Gastroesophageal sphincter (tissue), 4 donors: Measurements from ENCODE around the gene TMEM138. TPM values are rescaled to one million over a fixed set of nuclear protein-coding genes. Genes with fewer than 3 reads are reported as not detected.

Experiments used
- ATAC-seq: fragments of 150-250 bp; one replicate; pipeline ENCODE4 v1.9.1; 2016; ENCODE audit warnings: mild to moderate bottlenecking, moderate library complexity
- H3K27ac ChIP-seq, 4 donors: fragments of 200-600 bp; sonication (generic) in 3 of 4; 1 replicate in 3 of 4; 2 replicates in 1 of 4; pipeline ENCODE4 v1.5.1; 2016 to 2019
- H3K27me3 ChIP-seq: fragments of 200-600 bp; sonication (generic); one replicate; pipeline ENCODE4 v1.5.1; 2019
- H3K36me3 ChIP-seq, 2 donors: fragments of 200-600 bp; sonication (generic); one replicate each; pipeline ENCODE4 v1.5.1; 2019; ENCODE audit warnings: control low read depth in 1 of 2
- H3K4me1 ChIP-seq, 3 donors: fragments of 200-600 bp; sonication (generic); 1 replicate in 2 of 3; 2 replicates in 1 of 3; pipeline ENCODE4 v1.5.1; 2016 to 2019; ENCODE audit warnings: control low read depth in 2 of 3
- H3K4me3 ChIP-seq, 2 donors: fragments of 200-600 bp; sonication (generic); one replicate each; pipeline ENCODE4 v1.5.1; 2019; ENCODE audit warnings: mild to moderate bottlenecking in 1 of 2, moderate library complexity in 1 of 2
- H3K9me3 ChIP-seq, 3 donors: fragments of 200-600 bp; sonication (generic); one replicate each; pipeline ENCODE4 v1.5.1; 2017 to 2019; ENCODE audit warnings: control low read depth in 2 of 3
- CTCF ChIP-seq, 4 experiments: fragments of 200-600 bp in 2 of 4; fragments of 450-650 bp in 2 of 4; sonication (generic) in 1 of 4; IDR thresholded peaks; one replicate each; pipeline ENCODE4 v1.5.1; 2017 to 2019; ENCODE audit warnings: antibody characterized with exemption in 4 of 4, mild to moderate bottlenecking in 2 of 4, moderate library complexity in 2 of 4
- EP300 ChIP-seq: sonication (generic); formaldehyde crosslinking; IDR thresholded peaks from one replicate; pipeline ENCODE4 v1.6.1; 2017; ENCODE audit warnings: antibody characterized with exemption, mild to moderate bottlenecking
- POLR2A ChIP-seq, 2 donors: fragments of 450-650 bp; IDR thresholded peaks; one replicate each; pipeline ENCODE4 v1.6.1; 2017; ENCODE audit warnings: antibody characterized with exemption in 2 of 2, mild to moderate bottlenecking in 2 of 2, moderate library complexity in 1 of 2
- POLR2AphosphoS5 ChIP-seq: sonication (generic); formaldehyde crosslinking; IDR thresholded peaks from one replicate; pipeline ENCODE4 v1.6.1; 2017; ENCODE audit warnings: antibody characterized with exemption
- WGBS, 2 donors: methylation state at CpG; one replicate each; pipeline ENCODE4 v1.1.5; 2018; ENCODE audit warnings: low coverage in 1 of 2; 5-methylcytosine and 5-hydroxymethylcytosine counted together
- total RNA-seq, 4 donors: library from RNA; depleted of rRNA; stranded (reverse); fragments of >200 nt; gene quantifications; one replicate each; pipeline ENCODE4 v1.1.0, GENCODE V29; 2016

Gene TMEM138
- total RNA-seq, result 10 to 100 TPM; 18.3 to 37.0 (median 21.7) TPM

DNA sequence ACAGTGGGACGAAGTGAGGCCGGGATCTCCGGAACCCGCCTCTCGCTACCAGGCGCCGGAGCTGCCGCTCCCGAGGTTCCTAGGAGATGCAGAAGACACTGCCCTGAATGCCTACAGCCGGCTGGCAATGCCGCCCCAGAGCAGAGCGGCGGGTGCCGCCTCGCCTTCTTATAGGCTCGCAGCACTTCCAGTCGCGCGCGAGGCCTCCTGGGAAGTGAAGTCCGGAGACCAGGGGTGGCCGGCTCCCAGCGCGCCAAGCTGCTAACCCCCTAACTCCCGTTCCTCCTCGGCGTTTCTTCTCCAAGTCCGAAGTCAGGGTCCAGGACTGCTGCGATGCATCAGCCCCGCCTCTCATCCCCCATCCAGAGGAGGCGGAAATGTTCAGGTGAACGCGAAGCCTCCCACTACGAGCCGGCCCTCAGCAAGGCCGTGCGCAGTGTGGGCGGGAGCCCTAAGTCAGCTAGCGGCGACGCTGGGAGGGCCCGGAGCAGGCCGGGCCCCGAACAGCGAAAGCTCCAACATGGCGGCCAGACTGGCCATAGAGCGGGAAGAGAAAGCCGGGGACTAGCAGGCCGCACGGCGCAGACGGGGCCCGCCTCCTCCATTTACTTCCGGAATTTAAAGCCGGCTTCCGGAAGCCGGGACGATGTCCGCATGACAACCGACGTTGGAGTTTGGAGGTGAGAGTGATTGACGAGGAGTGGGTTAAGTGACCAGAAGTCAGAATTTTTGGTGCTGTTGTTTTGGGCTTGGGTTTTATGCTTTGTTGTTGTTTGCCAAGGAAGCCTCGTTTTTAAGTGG lies at the start of gene TMEM138, which contains the start of gene CYB561A3:
Gene TMEM138 (plus strand): TSS at position 634 of the 801 bp plus-strand sequence. CDS start 2,017 bp downstream, outside the sequence.
Gene CYB561A3 (minus strand): TSS at position 142 of the 801 bp plus-strand sequence. CDS start 5,169 bp downstream, outside the sequence.
- H3K4me1 ChIP-seq, result peaks cover 0 to 46% (median 9%) of the 10 kb centered on the region in 3 donors

GRCh38 chr11:61315260-61315659 lies 46.9 kb upstream of the TMEM138 start:
- Histone ChIP-seq H3K27me3 (no peaks in the 10 kb centered on the region), H3K4me1 (no peaks in the 10 kb centered on the region), H3K27ac (no peak overlapping the region), H3K36me3 (peaks cover 0 to 100% of the 10 kb centered on the region in 2 donors), H3K9me3 (no peaks in the 10 kb centered on the region), H3K4me3 (no peak overlapping the region)
- no peak for ATAC-seq
- TF ChIP-seq POLR2AphosphoS5 (no peak), CTCF (IDR thresholded peaks at IDR 0.05) (no peak), EP300 (no peak), POLR2A (IDR thresholded peaks at IDR 0.05) (no peak)
- 55 to 94% methylated on average over 2 of the region's 2 CpGs for WGBS, 2 donors

More for the DNA sequence above, at the start of gene TMEM138, which contains the start of gene CYB561A3:
- WGBS, 2 donors, result 0% methylated on average over 8 of the region's 63 CpGs
- TF ChIP-seq POLR2A (IDR thresholded peaks at IDR 0.05) (peak; percentile 68 to 72), EP300 (no peak), POLR2AphosphoS5 (peak; percentile 85), CTCF (IDR thresholded peaks at IDR 0.05) (peak in 1 of 4 experiments; percentile 11)
- Histone ChIP-seq H3K9me3 (no peaks in the 10 kb centered on the region), H3K36me3 (peaks cover 0 to 36% of the 10 kb centered on the region in 2 donors), H3K27ac (peak within 1 kb of the TSS; percentile 80 to 99 (median 98)), H3K4me3 (peak within 1 kb of the TSS; percentile 55 to 76), H3K27me3 (no peaks in the 10 kb centered on the region)
- peak; percentile 97 for ATAC-seq

GRCh38 chr11:61325649-61326414 lies 36.3 kb upstream of the TMEM138 start:
- H3K9me3 ChIP-seq, result no peaks in the 10 kb centered on the region
- TF ChIP-seq POLR2A (IDR thresholded peaks at IDR 0.05) (no peak), EP300 (no peak), CTCF (IDR thresholded peaks at IDR 0.05) (no peak), POLR2AphosphoS5 (no peak)
- no peak for ATAC-seq
- H3K4me3 ChIP-seq, result no peak overlapping the region
- 78 to 94% methylated on average over 2 of the region's 2 CpGs for WGBS, 2 donors
- H3K36me3 ChIP-seq, result peaks cover 15 to 95% of the 10 kb centered on the region in 2 donors
- H3K4me1 ChIP-seq, result peaks cover 0 to 33% (median 0%) of the 10 kb centered on the region in 3 donors
- H3K27me3 ChIP-seq, result no peaks in the 10 kb centered on the region
- H3K27ac ChIP-seq, result no peak overlapping the region

DNA sequence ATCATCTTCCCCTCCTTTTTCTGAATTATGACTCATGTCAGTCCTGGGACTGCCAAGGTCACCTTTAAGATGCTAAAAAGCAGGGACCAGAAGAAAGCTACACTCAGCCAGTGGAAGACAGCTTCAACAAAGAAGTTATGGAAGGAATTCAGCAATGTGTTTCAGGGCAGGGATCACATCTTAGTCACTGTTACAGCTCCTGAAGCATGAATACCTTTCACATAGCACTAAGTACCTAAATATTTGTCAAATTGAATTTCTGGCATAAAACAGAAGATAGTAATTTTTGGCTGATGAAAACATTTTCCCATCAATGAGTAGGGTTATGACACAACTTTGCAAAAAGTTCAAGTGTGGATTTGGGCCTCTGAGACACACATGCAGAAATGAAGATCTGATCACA lies 34.5 kb upstream of the TMEM138 start:
- H3K4me3 ChIP-seq, result no peak overlapping the region
- ATAC-seq, result no peak
- TF ChIP-seq POLR2AphosphoS5 (no peak), EP300 (no peak)
- no peak overlapping the region for H3K27ac ChIP-seq
- H3K36me3 ChIP-seq, result peaks cover 6 to 77% of the 10 kb centered on the region in 2 donors
- H3K27me3 ChIP-seq, result no peaks in the 10 kb centered on the region
- H3K9me3 ChIP-seq, result no peaks in the 10 kb centered on the region
- peaks cover 4 to 49% (median 10%) of the 10 kb centered on the region in 3 donors for H3K4me1 ChIP-seq

DNA sequence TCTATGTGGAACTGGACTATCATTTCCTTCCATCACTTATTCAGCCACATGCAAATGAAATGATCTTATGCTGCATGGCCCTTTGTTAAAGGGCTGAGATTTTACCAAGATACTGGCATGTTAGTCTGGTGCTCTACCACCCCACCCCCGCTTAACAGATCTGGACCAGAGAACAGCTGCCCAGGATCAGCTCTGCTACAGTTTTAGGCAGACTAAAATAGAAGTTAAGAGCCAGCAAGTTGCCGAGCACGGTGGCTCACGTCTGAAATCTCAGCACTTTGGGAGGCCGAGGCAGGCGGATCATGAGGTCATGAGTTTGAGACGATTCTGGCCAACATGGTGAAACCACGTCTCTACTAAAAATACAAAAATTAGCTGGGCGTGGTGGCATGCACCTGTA lies 33.8 kb upstream of the TMEM138 start:
- no peaks in the 10 kb centered on the region for H3K27me3 ChIP-seq
- no peak overlapping the region for H3K4me3 ChIP-seq
- peaks cover 4 to 50% (median 10%) of the 10 kb centered on the region in 3 donors for H3K4me1 ChIP-seq
- peaks cover 3 to 70% of the 10 kb centered on the region in 2 donors for H3K36me3 ChIP-seq
- no peaks in the 10 kb centered on the region for H3K9me3 ChIP-seq
- ATAC-seq, result no peak
- TF ChIP-seq POLR2AphosphoS5, result no peak
- no peak for TF ChIP-seq CTCF (IDR thresholded peaks at IDR 0.05)
- TF ChIP-seq POLR2A (IDR thresholded peaks at IDR 0.05), result no peak
- TF ChIP-seq EP300, result no peak
- no peak overlapping the region for H3K27ac ChIP-seq
- WGBS, 2 donors, result 77 to 92% methylated on average over 2 to 8 of the region's 9 CpGs
